ENCODE measurements around the gene AFF3.

Gene AFF3

DNA sequence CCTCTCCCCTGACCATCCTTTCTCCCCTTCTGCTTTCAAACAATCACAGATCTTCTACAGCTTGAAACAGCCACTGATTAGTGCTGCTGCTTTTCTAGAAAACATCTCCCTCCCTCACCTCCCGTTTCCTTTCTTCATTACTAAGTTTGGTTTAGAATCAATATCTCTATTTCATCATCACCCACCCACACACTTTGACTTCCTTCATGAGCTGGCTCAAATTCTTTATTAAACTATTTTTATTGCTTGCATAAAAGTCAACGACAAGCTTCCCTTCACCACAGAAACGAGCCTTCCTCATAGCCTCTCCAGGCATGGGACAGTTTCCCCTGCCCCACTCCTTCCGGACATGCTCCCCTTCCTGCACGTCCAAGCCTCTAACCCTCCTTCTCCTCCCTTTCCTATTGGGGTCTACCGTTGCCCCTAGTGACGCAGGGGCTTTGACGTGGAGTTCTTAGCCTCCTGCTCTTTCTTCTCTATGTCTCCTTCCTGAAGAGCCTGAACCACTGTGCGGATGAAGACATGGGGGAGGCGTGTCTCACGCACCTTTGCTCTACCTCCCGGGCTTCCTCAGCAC is 172.0 kb downstream of the AFF3 start:
- DNase-seq, result no peak
- peaks cover 19% of the 10 kb centered on the region for H3K4me1 Mint-ChIP-seq
- H3K36me3 Mint-ChIP-seq (ENCODE audit: low read depth), result peaks cover 82% of the 10 kb centered on the region
- H3K27me3 Mint-ChIP-seq (ENCODE audit: low read depth, poor library complexity), result no peaks in the 10 kb centered on the region
- no peak overlapping the region for H3K4me3 Mint-ChIP-seq
- H3K27ac Mint-ChIP-seq, result no peak overlapping the region
- H3K9me3 Mint-ChIP-seq, result peaks cover 5% of the 10 kb centered on the region
- TF ChIP-seq, protein P1, sequence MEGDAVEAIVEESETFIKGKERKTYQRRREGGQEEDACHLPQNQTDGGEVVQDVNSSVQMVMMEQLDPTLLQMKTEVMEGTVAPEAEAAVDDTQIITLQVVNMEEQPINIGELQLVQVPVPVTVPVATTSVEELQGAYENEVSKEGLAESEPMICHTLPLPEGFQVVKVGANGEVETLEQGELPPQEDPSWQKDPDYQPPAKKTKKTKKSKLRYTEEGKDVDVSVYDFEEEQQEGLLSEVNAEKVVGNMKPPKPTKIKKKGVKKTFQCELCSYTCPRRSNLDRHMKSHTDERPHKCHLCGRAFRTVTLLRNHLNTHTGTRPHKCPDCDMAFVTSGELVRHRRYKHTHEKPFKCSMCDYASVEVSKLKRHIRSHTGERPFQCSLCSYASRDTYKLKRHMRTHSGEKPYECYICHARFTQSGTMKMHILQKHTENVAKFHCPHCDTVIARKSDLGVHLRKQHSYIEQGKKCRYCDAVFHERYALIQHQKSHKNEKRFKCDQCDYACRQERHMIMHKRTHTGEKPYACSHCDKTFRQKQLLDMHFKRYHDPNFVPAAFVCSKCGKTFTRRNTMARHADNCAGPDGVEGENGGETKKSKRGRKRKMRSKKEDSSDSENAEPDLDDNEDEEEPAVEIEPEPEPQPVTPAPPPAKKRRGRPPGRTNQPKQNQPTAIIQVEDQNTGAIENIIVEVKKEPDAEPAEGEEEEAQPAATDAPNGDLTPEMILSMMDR (IDR thresholded peaks at IDR 0.05), result no peak

DNA sequence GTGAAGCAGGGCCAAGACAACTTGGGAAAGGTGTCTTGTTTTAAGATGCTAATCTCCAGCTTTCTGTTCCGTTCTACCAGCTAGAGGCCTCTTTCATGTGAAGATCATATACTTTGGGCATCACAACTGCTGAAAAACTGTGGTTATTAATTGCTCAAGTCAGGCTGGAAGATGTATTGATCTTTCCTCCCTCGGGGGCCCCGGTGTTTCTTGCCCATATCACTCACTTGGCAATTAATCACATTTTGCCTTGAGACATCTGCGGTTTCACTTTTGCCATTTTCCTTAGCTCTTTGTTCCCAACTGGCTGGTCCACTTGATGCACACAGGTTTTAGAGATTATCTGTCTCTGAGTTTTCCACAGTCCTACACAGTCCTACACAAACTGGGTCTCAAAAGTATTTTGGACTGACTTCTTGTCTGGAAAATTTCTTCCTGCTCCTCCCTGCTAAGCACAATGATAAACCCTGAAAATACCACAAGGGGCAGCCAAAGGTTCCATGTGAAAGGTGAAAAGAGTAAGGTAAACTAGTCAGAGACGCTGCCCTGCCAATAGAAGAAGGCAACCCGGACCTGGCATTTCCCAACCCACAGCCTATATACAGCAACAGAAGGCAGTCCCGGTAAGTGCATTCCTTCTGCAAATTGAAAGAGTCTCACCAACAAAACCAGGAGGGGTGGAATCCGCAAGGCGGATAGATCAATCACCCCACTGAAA is 181.0 kb downstream of the AFF3 start:
- H3K36me3 Mint-ChIP-seq (ENCODE audit: low read depth), result peaks cover 42% of the 10 kb centered on the region
- H3K27me3 Mint-ChIP-seq (ENCODE audit: low read depth, poor library complexity), result no peaks in the 10 kb centered on the region
- DNase-seq, result no peak
- peak overlapping the region; percentile 15 for H3K4me3 Mint-ChIP-seq
- TF ChIP-seq, protein P1 (IDR thresholded peaks at IDR 0.05), result no peak
- peaks cover 48% of the 10 kb centered on the region for H3K4me1 Mint-ChIP-seq
- H3K9me3 Mint-ChIP-seq, result peaks cover 3% of the 10 kb centered on the region
- H3K27ac Mint-ChIP-seq, result peak overlapping the region; percentile 91

DNA sequence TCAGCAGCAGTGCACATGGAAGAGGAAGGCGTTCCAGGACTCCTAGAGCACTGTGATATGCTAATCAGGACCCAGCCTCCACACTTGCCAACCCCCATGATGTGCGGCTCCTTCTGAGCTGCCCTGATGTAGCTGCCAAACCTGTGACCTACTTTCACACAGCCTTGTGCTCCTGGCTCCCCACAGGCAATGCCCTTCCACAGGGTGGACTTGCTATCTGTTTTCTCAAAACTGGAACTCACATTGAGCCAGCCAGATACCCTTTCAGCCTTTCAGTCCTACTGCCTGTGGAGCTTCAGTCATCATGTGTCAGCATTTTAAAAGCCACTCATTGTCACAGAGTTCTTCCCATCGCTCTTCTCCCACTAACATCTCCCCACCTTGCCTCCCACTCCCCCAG is 181.6 kb downstream of the AFF3 start:
- peaks cover 48% of the 10 kb centered on the region for H3K36me3 Mint-ChIP-seq (ENCODE audit: low read depth)
- TF ChIP-seq, protein P1 (IDR thresholded peaks at IDR 0.05), result no peak
- no peak overlapping the region for H3K4me3 Mint-ChIP-seq

DNA sequence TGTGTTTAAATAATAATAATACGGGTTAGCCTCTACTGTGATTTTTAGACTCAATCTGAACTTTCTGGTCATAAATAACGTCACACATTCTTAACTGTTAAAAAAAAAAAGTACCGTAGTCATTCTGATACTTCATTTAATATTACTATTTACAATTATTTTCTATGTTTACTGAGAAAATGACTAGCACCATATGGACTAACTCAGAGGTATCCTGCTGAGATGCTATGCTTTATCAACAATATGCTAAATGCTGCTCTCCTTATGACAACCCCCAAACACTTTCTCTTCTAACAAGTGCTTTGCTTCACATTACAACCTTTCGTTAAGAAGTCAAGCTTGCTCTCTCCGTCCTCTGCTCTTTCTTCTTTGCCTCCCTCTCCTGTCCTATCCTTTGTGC is 182.1 kb downstream of the AFF3 start:
- Mint-ChIP-seq H3K4me3 (no peak overlapping the region), H3K4me1 (peaks cover 48% of the 10 kb centered on the region), H3K27ac (peak overlapping the region; percentile 91), H3K27me3 (ENCODE audit: low read depth, poor library complexity) (peaks cover 4% of the 10 kb centered on the region), H3K36me3 (ENCODE audit: low read depth) (peaks cover 48% of the 10 kb centered on the region), H3K9me3 (peaks cover 13% of the 10 kb centered on the region)
- TF ChIP-seq, protein P1 (IDR thresholded peaks at IDR 0.05), result no peak
- no peak for DNase-seq

More for the DNA sequence above, 181.6 kb downstream of the AFF3 start:
- H3K27me3 Mint-ChIP-seq (ENCODE audit: low read depth, poor library complexity), result peaks cover 4% of the 10 kb centered on the region
- DNase-seq, result no peak
- peak overlapping the region; percentile 91 for H3K27ac Mint-ChIP-seq
- peaks cover 8% of the 10 kb centered on the region for H3K9me3 Mint-ChIP-seq
- peaks cover 48% of the 10 kb centered on the region for H3K4me1 Mint-ChIP-seq

DNA sequence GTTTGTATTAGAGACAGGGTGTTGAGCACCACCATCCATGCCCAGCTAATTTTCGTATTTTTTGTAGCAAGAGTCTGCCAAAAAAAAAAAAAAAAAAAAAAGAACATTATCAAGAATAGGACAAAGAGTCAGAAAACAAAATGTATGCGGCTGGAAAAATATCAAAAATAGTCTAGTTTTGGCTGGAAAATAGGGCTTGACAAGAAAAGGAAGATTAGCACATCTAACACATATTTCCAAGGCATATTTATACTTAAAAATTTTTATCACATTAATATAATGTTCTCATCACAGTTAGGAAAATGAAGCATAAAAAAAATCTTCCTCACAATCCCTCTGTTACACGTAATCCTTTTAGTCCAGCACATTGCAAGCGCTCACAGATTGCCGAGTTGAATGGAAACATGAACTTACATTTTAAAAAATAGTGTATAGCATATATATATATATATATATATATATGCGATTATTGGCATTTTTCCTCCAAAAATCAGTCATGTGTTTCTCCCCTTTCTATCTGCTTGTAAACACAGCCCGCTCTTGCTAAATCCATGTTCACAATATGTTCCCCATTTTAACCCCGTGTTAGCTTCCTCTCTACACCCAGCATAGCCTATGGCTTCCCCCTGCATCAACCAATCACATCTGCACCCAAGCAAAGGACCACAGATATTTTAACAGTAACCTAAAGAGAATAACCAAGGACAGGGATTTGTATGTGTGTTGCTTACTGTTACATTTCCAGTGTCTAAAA is 183.0 kb downstream of the AFF3 start:
- Mint-ChIP-seq H3K4me1 (peaks cover 48% of the 10 kb centered on the region), H3K36me3 (ENCODE audit: low read depth) (peaks cover 46% of the 10 kb centered on the region), H3K27me3 (ENCODE audit: low read depth, poor library complexity) (peaks cover 4% of the 10 kb centered on the region), H3K9me3 (peaks cover 13% of the 10 kb centered on the region), H3K4me3 (no peak overlapping the region), H3K27ac (peak overlapping the region; percentile 51)
- TF ChIP-seq, protein P1 (IDR thresholded peaks at IDR 0.05), result no peak
- DNase-seq, result no peak
